Thymus (tissue), 11 donors: ENCODE data around the gene ATP1A4. TPM values are rescaled to one million over a fixed set of nuclear protein-coding genes. Genes with fewer than 3 reads are reported as not detected.

Source experiments
- DNase-seq, 9 donors: peaks; one replicate each; pipeline ENCODE4 v3.0.0-alpha.2; 2013; ENCODE audit warnings: low spot score in 9 of 9, low read depth in 6 of 9, missing footprints in 1 of 9
- H3K27ac ChIP-seq, 2 donors: one replicate each; pipeline ENCODE4 v1.5.1; 2013; ENCODE audit warnings: control low read depth in 1 of 2, low read depth in 1 of 2, low read length in 1 of 2, mild to moderate bottlenecking in 1 of 2, moderate library complexity in 1 of 2
- H3K27me3 ChIP-seq, 2 donors: one replicate each; pipeline ENCODE4 v1.5.1; 2013; ENCODE audit warnings: low read length in 1 of 2; ENCODE audit not compliant: control insufficient read depth in 2 of 2, insufficient read depth in 1 of 2
- H3K36me3 ChIP-seq, 2 donors: one replicate each; pipeline ENCODE4 v1.5.1; 2013; ENCODE audit warnings: low read length in 1 of 2, mild to moderate bottlenecking in 1 of 2, moderate library complexity in 1 of 2; ENCODE audit not compliant: control insufficient read depth in 2 of 2, insufficient read depth in 2 of 2
- H3K4me1 ChIP-seq, 2 donors: one replicate each; pipeline ENCODE4 v1.5.1; 2013; ENCODE audit warnings: low read length in 2 of 2; ENCODE audit not compliant: control insufficient read depth in 2 of 2, insufficient read depth in 2 of 2
- H3K4me3 ChIP-seq, 2 donors: one replicate each; pipeline ENCODE4 v1.5.1; 2013; ENCODE audit warnings: low read length in 2 of 2, control low read depth in 1 of 2, mild to moderate bottlenecking in 1 of 2
- H3K9me3 ChIP-seq, 2 donors: one replicate each; pipeline ENCODE4 v1.5.1; 2013; ENCODE audit warnings: low read length in 1 of 2, mild to moderate bottlenecking in 1 of 2; ENCODE audit not compliant: control insufficient read depth in 2 of 2, insufficient read depth in 1 of 2
- WGBS: extraction: QIAGEN DNeasy Blood & Tissue Kit; methylation state at CpG from one replicate; pipeline ENCODE4 v1.1.7; 2013; 5-methylcytosine and 5-hydroxymethylcytosine counted together
- polyA plus RNA-seq: library from polyadenylated mRNA; stranded (reverse); fragments of 200-250 nt; gene quantifications from one replicate; pipeline ENCODE4 v1.2.3, GENCODE V29; 2013
- total RNA-seq: library from RNA; stranded (reverse); fragments of 120-200 nt; gene quantifications from one replicate; pipeline ENCODE4 v1.2.4, GENCODE V29; 2013
- donor health status: healthy.

Gene ATP1A4
- total and polyA plus RNA-seq, 2 donors, result 0.28 to 0.62 TPM

DNA sequence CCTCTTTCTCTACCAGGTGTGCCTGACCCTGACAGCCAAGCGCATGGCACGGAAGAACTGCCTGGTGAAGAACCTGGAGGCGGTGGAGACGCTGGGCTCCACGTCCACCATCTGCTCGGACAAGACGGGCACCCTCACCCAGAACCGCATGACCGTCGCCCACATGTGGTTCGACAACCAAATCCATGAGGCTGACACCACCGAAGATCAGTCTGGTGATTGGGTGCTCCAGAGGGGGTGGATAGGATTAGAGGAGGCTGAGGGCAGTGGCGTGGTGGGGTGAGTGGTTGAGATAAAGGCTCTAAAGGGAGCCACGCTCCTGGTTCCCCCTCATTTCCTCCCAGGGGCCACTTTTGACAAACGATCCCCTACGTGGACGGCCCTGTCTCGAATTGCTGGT, 22.8 kb upstream of the ATP1A4 start:
- Histone ChIP-seq H3K27ac (no peak overlapping the region), H3K36me3 (no peaks in the 10 kb centered on the region), H3K4me1 (no peaks in the 10 kb centered on the region), H3K9me3 (no peaks in the 10 kb centered on the region), H3K27me3 (peaks cover 0 to 6% of the 10 kb centered on the region in 2 donors), H3K4me3 (no peak overlapping the region)
- no peak for DNase-seq
- WGBS, result 93% methylated on average over 18 of the region's 18 CpGs

GRCh38 chr1:160129046-160129445, 22.4 kb upstream of the ATP1A4 start:
- H3K36me3 ChIP-seq, result no peaks in the 10 kb centered on the region
- 97% methylated on average over 5 of the region's 5 CpGs for WGBS
- no peak overlapping the region for H3K27ac ChIP-seq
- DNase-seq, result no peak
- H3K27me3 ChIP-seq, result peaks cover 0 to 6% of the 10 kb centered on the region in 2 donors
- no peaks in the 10 kb centered on the region for H3K9me3 ChIP-seq
- no peaks in the 10 kb centered on the region for H3K4me1 ChIP-seq
- H3K4me3 ChIP-seq, result no peak overlapping the region

DNA sequence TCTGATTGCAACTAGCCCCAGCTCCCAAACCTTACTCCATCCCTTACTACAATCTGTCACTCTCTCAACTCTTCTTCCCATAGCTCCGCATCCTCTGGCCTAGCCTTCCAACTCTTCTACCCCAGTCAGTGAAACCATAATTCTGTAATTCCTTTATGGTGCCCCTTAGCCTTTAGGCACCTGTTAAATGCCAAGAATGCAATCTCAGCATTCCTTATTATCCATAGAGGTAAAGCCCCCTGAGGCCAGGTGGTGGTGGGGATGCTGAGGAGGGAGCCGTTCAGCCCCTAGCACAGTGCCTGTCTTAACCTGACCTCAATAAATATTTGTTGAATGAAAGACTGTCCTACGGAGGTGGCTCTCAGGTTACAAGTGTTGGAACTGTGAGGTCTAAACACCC, 21.8 kb upstream of the ATP1A4 start:
- peaks cover 0 to 6% of the 10 kb centered on the region in 2 donors for H3K27me3 ChIP-seq
- no peaks in the 10 kb centered on the region for H3K9me3 ChIP-seq
- H3K4me1 ChIP-seq, result no peaks in the 10 kb centered on the region
- 91% methylated on average over 3 of the region's 3 CpGs for WGBS
- no peak for DNase-seq
- H3K4me3 ChIP-seq, result no peak overlapping the region
- H3K36me3 ChIP-seq, result no peaks in the 10 kb centered on the region
- no peak overlapping the region for H3K27ac ChIP-seq

GRCh38 chr1:160129966-160130365, 21.4 kb upstream of the ATP1A4 start:
- Histone ChIP-seq H3K9me3 (no peaks in the 10 kb centered on the region), H3K4me1 (no peaks in the 10 kb centered on the region), H3K36me3 (no peaks in the 10 kb centered on the region), H3K27me3 (peaks cover 0 to 6% of the 10 kb centered on the region in 2 donors), H3K27ac (no peak overlapping the region), H3K4me3 (no peak overlapping the region)
- DNase-seq, result no peak
- 93% methylated on average over 11 of the region's 11 CpGs for WGBS

DNA sequence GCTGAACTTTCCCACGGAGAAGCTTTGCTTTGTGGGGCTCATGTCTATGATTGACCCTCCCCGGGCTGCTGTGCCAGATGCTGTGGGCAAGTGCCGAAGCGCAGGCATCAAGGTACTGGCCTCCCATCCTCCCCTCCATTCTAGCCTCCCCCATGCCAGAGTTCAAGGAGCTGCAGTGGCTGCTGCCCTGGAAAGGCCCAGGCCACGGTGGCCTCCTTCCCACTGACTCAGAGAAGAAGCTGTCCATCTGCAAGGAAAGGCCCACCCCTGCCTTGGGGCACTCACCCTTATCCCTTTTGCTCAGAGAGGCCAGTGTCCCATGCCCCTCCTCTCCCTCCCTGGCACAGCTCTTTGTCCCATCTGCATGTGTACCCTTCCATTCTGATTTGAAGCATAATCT, 20.9 kb upstream of the ATP1A4 start:
- H3K4me3 ChIP-seq, result no peak overlapping the region
- H3K27ac ChIP-seq, result no peak overlapping the region
- no peak for DNase-seq
- peaks cover 0 to 6% of the 10 kb centered on the region in 2 donors for H3K27me3 ChIP-seq
- no peaks in the 10 kb centered on the region for H3K36me3 ChIP-seq
- H3K9me3 ChIP-seq, result no peaks in the 10 kb centered on the region
- H3K4me1 ChIP-seq, result no peaks in the 10 kb centered on the region
- WGBS, result 94% methylated on average over 5 of the region's 5 CpGs

GRCh38 chr1:160130939-160131338, 20.5 kb upstream of the ATP1A4 start:
- Histone ChIP-seq H3K27me3 (peaks cover 0 to 6% of the 10 kb centered on the region in 2 donors), H3K4me3 (no peak overlapping the region), H3K27ac (no peak overlapping the region), H3K9me3 (no peaks in the 10 kb centered on the region), H3K36me3 (no peaks in the 10 kb centered on the region), H3K4me1 (no peaks in the 10 kb centered on the region)
- DNase-seq, result no peak
- WGBS, result 97% methylated on average over 1 of the region's 1 CpG

- Histone ChIP-seq H3K27ac (no peak overlapping the region), H3K9me3 (no peaks in the 10 kb centered on the region)
- WGBS, result 95% methylated on average over 8 of the region's 8 CpGs
Observed at GRCh38 chr1:160131803-160132565, 19.4 kb upstream of the ATP1A4 start.

GRCh38 chr1:160133990-160134770, 17.2 kb upstream of the ATP1A4 start:
- no peaks in the 10 kb centered on the region for H3K9me3 ChIP-seq
- H3K27me3 ChIP-seq, result peaks cover 0 to 8% of the 10 kb centered on the region in 2 donors
- no peaks in the 10 kb centered on the region for H3K4me1 ChIP-seq
- no peaks in the 10 kb centered on the region for H3K36me3 ChIP-seq
- DNase-seq, result no peak
- H3K4me3 ChIP-seq, result no peak overlapping the region
- WGBS, result 94% methylated on average over 9 of the region's 9 CpGs
- H3K27ac ChIP-seq, result no peak overlapping the region

More at GRCh38 chr1:160131803-160132565, 19.4 kb upstream of the ATP1A4 start:
- Histone ChIP-seq H3K27me3 (peaks cover 0 to 6% of the 10 kb centered on the region in 2 donors), H3K36me3 (no peaks in the 10 kb centered on the region), H3K4me3 (no peak overlapping the region), H3K4me1 (no peaks in the 10 kb centered on the region)
- no peak for DNase-seq
